Endometrium (tissue), 2 donors: ENCODE measurements around the gene RBM26.
"Not testable (repeated sequence)": the region's sequence is repeated elsewhere in the genome, so short reads cannot be mapped to it uniquely, and the experiment has no call there.

ENCODE experiments used
- FAIRE-seq: peaks from 2 replicates; lab custom pipeline; 2012; peaks lifted over from hg19 to GRCh38; lab: Jason Lieb, UNC
- donor health status: control.
- donor health status: control.

Gene RBM26

GRCh38 chr13:79336966-79337365 lies 69.1 kb downstream of the RBM26 start:
- no peak for FAIRE-seq

DNA sequence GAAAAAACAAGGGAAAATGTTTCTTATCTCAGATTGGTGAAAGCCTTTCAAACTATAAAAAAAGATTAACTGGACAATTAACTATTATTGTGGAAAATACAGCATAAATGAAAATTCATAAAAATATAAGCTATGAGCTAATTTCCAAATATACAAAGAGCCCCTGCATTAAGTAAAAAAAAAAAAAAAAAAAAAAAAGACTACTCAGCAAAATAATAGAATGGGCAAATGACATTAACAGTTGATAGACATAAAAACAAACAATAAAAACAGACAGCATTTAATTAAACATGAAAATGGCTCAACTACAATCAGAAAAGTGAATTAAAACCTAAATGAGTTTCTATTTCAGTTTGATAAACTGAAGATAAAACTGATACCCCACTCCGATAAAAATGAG lies 77.5 kb downstream of the RBM26 start:
- peak; percentile 57 for FAIRE-seq

GRCh38 chr13:79320433-79320832 lies 85.6 kb downstream of the RBM26 start:
- FAIRE-seq: no peak

DNA sequence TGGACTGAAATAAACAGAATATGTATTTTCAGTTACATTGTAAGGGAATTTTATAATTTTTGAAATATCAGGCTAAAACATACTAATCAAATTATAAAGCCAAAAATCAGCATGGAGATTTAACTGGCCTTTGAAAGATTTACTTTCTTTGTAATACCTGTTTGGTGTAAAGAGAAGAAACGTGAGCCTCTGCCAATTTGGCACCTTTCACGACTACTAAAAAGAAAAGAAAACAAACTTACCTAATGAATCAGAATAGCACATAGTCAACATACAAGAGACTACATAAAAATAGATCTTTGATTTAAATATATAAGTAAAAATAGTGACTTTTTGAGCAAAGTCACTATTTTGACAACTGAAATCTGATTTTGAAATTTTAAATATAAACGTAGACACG lies 87.4 kb downstream of the RBM26 start:
- FAIRE-seq: peak; percentile 12

GRCh38 chr13:79317856-79318255 lies 88.2 kb downstream of the RBM26 start:
- no peak for FAIRE-seq

DNA sequence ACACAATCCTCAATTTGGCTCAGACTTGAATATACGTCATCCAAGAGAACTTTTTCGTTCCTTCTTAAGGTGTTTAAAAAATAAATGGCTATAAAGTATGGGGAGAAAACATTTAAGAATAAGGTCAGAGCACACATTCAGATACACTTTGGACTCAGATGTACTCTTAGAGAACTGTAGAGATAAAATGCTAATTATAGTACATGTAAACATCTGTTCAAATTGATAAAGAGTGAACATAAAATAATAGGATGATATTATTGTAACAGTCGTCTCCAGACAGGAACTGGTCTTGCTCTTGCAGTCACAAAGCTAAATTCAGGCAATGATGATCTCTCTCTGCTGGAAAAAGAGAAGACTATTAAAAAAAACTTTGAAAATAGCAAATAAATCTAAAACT lies 91.4 kb downstream of the RBM26 start:
- FAIRE-seq: no peak

DNA sequence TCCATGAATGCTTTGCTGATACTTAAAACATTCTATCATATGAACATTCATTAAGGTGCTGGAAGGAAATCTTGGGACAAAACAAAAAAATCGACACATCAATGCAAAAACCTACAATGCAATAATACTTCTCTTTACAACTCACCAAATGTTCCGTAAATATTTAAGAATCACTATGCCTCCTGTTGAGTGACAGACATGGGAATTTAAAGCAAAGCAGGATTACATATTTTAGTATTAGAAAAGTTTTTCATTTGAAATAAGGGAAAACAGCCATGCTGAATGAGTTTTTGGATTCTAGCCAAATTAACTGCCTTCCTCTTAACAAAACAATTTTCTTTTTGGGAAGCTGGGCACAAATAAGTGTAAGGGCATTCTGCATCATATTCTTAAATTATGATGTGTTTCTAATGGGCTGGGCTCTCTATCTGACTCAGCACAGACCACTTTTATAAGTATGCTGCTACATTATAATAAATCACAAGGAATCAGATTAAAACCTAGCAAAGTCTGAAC lies 93.7 kb downstream of the RBM26 start:
- no peak for FAIRE-seq

DNA sequence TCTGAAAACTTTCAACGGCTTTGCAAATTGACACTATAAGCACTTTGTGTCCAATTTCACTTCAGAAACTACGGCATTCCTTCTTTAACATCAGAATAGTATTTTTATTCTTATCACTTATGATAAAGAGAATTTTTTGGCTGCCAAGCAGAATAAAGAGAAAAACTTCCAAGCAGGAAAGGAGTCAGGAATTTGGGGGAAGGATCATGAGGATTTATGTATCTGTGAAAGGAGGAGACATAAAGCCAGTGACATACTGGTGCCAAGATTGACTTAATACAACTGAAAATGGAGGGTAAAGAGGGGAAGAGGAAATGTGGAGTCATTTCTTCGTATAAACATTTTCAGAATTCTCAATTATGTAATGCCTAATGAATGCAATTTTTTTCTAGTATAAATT lies 94.7 kb downstream of the RBM26 start:
- FAIRE-seq: no peak

DNA sequence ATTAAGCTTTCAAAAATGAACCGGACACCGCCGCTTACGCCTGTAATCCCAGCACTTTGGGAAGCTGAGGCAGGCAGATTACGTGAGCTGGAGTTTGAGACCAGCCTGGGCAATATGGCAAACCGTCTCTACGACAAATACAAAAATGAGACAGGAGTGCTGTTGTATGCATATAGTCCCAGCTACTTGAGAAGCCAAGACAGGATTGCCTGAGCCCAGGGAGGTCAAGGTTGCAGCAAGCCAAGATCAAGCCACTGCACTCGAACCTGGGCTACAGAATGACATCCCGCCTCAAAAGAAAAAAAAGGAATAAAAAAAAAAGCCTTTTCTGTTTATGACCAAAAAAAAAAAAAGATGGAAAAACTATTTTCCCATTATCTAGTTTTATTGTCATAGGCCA lies 96.4 kb downstream of the RBM26 start:
- no peak for FAIRE-seq

DNA sequence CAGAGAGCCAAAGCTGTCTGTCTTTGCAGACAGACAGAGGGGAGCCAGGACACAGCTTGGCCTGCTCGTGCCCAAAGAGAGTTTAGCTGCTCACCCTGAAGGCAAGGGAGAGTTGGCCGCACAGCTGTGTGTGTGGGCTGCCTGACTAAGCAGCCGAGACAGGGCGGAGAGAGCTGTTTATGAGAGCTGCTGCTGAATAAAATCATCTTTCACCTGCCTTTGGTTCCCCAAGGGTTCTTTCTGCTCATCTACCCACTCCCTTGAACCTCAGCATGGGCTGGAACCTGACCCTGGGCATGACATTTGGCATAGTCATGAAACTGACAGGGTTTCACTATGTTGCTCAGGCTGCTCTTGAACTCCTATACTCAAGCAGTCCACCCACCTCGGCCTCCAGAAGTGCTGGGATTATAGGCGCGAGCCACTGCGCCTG lies 98.2 kb downstream of the RBM26 start:
- FAIRE-seq: no peak

- no peak for FAIRE-seq
Observed at GRCh38 chr13:79307433-79307861, 98.6 kb downstream of the RBM26 start.

GRCh38 chr13:79306650-79307049 lies 99.4 kb downstream of the RBM26 start:
- FAIRE-seq: no peak

DNA sequence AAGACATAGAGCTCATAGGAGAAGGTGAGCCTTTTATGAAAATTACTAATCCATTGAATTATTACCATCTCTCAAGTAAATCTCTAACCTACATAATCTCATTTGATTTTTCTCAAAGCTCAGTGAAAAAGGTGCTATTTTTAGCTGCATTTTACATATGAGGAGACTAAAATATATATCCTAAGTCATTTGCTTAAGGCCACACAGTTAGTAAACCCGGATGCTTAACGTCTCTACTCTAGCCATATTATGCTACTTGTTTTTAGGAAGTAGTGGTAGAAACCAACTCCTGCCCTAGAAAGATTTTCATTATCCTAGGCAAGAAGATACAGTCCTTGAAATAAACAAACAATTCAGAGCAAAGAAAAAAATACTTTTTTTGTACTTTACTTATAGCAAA lies 108.9 kb downstream of the RBM26 start:
- no peak for FAIRE-seq

DNA sequence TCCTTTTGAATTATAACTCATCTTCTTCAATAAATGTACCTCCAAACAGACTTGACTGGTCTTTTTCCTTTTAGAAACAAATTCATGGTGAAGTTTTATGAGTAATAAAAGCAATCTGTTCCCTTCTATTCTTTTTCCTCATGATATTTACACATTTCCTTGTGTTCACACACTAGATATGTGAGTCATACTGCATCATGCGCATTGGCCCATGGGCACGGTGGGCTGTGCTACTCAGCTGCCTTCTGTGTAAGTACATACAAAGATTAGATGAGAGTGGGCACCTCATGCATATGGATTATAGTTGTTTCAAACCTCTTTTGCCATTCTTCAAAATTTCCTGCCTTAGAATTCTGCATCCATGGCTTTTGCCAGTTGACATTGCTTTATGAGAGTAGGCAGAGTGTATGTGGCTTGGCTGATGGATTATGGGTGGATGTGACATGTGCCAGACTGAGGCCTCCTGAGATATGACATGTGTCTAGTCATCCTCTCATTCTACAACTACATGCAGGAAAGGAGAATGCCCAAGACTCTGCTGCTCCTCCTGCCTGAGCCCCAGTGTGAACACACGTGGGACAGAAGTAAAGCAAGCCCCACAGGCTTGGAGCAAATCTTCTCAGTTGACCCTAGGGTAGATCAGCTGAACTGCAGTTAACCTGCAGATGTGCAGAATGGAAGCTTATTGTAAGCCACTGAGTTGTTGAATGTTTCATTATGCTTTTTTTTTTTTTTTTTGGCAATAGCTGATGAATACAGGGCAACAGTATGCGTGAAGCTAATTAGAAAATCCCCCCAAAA lies 109.9 kb downstream of the RBM26 start:
- FAIRE-seq: no peak

- no peak for FAIRE-seq
Observed at GRCh38 chr13:79290595-79291244, 115.3 kb downstream of the RBM26 start.

DNA sequence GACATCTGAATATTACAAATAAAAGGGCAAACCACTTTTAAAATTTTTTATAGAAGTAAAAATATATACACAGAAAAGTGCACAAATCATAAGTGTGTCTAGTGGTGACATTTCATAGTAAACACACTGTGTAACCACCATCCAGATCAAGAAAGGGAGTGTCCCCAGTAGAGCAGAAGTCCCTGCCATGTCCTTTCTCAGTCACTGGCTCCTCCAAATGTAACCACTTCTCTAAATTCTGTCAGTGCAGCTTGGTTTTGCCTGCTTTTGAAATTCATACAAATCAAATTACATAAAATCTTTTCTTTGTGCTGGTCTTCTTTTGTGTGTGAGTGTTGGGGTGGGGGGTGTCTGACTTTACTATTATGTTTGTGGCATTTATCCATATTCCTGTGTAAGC lies 116.5 kb downstream of the RBM26 start:
- FAIRE-seq: no peak

GRCh38 chr13:79287939-79288795 lies 117.9 kb downstream of the RBM26 start:
- no peak for FAIRE-seq

GRCh38 chr13:79285159-79285558 lies 120.9 kb downstream of the RBM26 start:
- FAIRE-seq: no peak

DNA sequence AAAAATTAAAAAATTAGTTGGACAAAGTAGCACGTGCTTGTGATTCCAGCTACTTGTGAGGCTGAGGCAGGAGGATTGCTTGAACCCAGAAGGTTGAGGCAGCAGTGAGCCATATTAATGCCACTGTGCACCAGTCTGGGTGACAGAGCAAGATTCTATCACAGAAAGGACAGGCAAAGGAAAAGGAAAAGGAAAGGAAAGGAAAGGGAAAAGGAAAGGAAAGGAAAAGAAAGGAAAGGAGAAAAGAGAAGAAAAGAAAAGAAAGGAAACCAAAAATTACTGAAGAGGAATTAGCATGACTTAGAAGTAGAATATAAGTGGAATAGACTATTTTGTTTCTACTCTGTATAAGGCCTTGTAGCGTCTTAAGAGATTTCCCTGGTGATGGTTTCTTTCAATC lies 122.3 kb downstream of the RBM26 start:
- FAIRE-seq: no peak

GRCh38 chr13:79282976-79283375 lies 123.1 kb downstream of the RBM26 start:
- FAIRE-seq: no peak

- FAIRE-seq: no peak
Observed at GRCh38 chr13:79282508-79282907, 123.5 kb downstream of the RBM26 start.

DNA sequence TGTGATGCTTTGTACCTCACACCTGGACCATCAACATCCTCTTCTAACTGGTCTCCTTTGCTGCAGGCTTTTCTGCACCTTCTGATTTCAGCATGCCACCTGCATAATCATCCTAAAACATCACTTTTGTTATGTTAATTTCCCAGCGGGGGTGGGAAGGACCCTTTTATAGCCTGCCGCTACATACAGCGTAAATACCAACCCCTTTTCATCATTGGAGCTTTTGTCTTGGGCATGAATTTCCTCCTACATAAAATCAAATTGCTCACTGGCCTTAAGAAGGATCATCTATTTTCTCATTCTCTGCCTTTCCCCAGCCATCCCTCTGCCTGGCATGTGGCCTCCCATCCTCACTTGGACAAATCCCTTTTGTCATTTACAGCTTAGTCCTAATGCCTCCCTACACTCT lies 124.7 kb downstream of the RBM26 start:
- FAIRE-seq: no peak

DNA sequence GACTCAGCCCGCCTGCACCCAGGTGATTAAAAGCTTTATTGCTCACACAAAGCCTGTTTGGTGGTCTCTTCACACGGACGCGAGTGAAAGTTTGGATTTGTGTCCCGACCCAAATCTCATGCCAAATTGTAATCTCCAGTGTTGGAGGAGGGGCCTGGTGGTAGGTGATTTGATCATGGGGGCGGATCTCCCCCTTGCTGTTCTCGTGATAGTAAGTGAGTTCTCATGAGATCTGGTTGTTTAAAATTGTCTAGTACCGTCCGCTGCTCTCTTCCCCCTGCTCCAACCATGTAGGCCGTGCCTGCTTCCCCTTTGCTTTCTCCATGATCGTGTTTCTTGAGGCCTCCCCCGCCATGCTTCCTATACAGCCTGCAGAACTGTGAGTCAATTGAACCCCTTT lies 126.3 kb downstream of the RBM26 start:
- not testable (repeated sequence) for FAIRE-seq
